HG03432 (cell line): ENCODE results near the gene CALML6.

Source experiments
- ATAC-seq: cut with Tn5 transposase; IDR thresholded peaks from one replicate; pipeline ENCODE4 v1.9.1; 2021; ENCODE audit warnings: mild to moderate bottlenecking, moderate library complexity; ENCODE audit not compliant: unreplicated experiment

The CALML6 gene

DNA sequence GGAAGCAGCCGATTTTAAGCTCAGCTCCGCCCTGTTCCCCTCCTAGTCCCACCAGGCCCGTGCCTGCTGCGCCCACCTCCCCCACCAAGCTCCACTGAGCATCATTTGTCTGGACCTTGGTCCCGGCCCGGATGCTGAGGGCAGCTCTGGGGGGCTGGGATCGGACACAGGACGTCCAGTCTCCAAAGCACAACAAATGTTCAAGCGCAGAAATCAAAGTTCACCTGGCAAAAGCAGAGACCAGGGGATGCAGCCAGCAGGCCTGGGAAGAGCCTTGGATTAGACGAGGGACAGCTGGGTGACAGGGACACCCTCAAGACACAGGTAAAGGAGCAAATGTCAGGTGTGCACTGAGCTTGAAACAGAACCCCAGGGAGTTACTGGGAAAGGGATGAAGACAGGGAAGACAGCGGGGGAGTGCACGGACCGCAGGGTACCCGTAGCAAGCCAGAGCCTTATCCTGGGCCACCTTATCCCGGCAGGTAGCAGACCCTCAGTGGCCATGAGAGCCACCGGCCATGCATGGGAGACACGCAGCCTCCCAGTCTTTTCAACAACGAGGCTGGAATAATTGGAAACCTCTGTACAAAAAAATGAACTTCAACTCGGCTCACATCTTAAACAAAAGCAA, 26.3 kb downstream of the CALML6 start:
- no peak for ATAC-seq

DNA sequence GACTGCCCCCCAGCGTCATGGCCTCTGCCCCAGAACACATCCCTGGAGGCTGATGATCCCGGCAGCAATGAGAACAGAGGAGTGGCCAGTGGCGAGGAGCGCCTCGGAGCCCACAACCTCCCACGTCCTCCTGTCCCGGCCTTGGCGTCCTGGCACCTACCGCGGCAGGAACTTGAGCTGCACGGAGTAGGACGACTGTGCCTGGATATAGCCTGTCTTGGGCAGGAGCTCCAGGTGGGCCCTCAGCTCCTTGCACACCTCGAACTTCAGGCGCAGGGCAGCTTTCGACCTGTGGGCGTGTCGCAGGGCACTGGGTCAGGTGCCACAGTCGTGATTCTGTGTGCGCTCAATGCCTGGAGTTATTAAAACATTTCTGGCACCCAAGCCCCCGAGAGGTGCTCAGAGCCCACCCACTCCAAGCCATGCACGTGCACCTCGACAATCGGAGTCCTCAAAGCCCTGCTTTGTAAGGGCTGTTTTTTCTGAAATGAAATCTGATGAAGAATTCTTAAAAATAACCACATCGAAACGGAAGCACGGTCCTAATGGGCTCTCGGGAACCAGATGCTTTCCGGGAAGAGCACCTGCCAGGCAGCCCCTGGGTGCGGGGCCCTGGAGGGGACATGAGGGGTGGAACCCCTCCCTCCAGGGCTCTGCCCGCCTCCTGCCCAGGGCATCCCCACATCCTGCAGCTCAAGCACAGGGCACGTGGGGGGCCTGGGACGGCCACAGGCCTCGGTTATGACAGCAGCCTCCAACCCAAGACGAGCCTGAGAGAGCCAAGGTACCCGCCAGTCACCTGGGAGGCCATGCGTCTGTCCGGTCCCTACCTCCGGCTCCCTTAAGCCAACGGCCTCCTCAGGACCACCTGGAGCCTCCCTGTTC, 27.1 kb downstream of the CALML6 start:
- no peak for ATAC-seq

DNA sequence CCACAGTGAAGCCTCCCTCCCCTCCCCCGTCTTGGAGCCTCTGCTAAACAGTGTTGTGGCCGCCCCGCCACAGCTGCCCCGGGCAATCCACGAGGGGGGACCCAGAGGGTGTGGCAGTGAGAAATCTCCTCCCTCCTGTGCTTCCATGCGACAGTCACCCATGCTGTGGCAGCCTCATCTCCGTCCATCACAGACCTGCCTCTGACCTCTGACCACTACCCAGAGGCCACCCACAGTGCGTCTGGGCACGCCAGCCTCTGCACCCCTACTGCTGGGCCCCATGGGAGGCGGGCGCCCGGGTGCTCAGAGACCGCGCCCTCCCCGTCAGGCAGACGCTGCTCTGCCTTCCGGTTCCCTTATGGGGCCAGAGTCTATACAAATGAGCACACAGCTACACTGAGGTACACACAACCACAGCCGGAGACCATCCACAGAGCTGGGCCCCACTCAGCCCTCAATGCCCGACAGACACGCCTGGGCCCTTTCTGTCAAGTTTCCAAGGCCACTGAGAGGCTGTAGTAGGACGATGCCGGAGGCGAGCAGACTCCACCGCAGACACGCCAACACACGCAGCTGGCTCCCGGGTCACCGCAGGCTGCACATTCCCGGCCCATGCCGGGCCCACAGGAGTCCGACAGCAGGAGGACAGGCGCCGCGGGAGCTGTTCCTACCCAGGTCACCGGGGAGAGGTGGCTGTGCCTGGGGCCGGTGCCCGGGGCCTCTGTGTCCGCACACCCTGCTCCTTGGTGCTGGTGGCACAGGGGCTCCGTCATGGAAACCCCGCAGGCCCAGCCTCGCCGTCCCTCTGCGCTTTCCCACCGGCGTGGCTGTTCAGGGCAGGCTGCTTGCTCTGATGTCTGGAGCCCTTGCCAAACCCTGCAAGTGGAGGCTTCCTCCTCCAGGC, 27.9 kb downstream of the CALML6 start:
- ATAC-seq = no peak

DNA sequence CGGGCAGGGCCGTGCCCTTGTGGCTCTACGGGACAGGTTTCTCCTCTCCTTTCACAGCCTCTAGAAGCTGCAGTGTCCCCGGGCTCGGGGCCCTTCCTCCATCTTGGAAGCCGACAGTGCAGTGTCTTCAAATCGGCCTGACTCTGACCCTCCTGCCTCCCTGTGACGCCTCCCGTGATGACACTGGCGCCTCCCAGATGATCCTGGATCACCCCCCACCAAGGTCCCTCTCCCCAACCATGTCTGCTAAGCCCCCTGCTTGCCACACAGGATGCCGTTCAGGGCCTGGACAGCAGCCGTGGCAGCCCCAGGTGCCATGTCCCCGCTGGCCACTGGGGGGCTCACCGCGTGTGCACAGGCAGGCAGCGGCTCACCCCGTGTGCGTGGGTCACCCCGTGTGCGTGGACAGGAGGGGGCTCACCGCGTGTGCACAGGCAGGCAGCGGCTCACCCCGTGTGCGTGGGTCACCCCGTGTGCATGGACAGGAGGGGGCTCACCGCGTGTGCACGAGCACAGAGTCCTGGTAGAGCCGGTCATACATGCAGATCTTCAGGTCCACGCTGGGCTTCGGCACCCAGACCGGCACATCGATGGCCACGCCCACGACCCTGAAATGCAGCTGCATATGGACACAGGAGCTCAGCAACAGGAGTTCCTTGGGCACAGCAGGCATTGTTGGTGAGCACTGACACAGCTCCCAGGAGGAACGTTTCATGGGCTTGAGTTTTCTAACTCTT, 28.9 kb downstream of the CALML6 start:
- ATAC-seq = no peak

DNA sequence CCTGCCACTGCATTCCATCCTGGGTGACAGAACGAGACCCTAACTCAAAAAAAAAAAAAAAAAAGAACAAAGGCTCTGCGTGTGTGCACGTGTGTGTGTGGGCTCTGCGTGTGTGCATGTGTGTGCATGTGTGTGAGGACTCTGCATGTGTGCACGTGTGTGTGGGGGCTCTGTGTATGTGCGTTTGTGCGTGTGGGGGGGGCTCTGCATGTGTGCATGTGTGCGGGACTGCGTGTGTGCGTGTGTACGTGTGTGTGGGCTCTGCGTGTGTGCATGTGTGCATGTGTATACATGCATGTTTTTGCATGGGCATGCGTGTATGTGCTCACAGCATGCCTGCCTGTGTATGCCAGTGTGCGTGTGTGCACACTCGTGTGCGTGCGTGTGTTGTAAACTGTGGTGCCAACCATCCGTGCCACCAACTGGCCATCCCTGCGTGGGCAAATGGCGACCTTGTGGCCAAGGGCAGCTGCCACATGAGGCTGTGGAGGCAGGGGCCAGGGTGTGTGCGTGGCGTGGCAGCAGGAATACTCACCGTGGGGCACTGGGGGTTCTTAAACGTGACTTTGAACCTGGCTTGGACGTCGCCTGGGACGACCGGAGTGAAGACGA, 30.8 kb downstream of the CALML6 start:
- no peak for ATAC-seq

DNA sequence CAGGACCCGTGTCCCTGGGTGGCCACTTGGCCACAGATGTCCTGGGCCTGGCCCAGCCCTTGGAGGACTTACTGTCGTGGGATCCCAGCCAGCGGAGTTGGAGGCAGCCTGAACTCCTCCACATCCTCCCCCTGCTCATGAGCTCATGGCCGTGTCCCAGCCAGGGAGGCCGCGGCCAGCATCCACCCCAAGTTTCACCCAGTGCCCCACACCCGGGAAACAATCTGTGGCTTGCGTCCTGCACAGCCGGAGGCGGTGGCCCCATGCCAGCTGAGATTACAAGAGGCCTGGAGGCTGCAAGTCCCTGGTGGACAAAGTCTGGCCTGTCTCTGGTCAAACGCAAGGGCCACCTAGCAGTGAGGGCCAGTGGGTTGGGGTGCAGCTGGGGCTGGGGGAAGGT, 31.5 kb downstream of the CALML6 start:
- ATAC-seq = no peak

DNA sequence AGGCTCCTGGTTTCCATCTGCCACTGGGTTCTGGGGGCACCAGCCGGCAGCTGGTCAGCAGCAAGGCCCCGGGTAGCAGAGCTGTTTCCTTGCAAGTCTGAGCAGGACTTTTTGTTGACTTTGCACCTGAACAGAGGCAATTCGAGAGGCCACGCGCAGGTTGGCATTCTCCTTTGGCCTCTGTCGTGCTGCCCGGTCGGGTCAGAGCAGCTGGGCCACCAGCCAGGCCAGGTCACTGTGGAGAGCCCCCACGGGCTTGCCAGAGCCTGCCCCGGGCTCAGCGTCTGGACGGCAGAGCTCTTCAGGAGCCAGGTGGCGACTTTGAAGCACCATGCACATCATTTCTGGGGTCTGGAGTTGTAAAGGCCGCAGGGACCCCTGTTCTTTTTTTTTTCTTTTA, 32.4 kb downstream of the CALML6 start:
- no peak for ATAC-seq

DNA sequence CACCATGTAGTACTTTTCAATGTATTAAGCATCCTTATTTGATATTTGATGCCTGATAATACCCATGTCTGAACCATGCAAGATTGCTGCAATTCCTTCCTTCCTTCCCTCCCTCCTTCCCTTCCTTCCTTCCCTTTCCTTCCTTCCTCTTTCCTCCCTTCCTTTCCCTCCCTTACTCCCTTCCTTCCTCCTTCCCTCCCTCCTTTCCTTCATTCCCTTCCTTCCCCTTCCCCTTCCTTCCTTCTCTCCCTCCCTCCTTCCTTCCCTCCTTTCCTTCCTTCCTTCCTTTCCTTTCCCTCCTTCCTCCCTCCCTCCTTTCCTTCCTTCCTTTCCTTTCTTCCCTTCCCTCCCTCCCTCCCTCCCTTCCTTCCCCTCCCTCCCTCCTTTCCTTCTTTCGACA, 33.7 kb downstream of the CALML6 start:
- ATAC-seq = no peak

DNA sequence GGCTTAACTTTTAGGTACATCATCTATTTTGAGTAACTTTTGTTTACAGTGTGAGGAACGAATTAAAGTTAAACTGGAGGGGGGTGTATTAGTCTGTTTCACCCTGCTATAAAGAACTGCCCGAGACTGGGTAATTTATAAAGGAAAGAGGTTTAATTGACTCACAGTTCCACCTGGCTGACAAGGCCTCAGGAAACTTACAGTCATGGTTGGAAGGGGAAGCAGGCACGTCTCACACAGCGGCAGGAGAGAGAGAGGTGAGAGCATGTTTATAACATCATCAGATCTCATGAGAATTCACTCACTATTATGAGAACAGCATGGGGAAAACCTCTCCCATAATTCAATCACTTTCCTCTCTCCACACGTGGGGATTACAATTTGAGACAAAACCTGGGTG, 35.9 kb downstream of the CALML6 start:
- no peak for ATAC-seq

DNA sequence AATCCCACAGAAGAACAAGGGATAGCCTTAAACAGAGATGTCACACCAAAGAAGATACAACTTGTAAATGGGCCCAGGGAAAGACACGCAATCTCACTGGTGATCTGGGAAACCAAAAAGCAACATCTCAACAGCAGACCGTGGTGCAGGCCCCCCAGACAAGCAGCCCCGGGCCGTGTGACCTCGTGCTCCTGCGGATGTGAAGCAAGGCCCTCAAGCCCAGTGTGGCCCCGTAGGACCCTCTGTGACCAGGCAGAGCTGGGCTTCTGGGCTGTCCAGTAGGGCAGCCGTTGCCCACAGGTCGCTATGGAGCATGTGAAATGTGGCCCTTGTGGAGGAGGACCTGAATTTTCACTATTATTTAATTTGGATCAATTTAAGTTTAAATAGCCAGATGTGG, 39.0 kb downstream of the CALML6 start:
- ATAC-seq = no peak

DNA sequence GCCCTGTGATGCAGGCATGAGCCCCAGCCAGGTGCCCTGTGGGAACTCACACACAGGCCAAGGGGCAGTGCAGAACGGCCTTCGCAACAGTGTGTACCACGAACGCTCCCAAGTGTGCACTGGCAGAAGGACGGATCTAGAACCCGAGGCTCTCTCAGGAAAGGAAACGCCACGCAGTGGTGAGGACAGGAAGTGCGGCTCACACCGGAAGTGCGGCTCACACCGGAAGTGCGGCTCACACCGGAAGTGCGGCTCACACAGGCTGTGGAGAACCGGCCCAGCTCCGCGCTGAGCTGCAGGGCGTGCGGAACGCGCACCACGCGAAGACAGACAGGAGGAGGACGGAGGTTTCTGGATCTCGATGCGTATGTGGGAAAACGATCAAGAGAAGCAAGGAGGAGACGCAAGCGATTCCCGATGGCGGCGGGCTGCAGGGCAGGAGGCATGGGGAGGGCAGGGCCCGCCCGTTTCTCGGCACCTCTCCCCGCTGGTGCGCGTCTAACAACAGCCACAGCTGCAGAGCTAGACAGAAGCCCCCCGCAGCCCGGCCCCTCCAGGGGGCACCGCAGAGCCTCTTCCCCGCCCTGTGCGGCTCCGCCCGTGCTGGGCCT, 39.9 kb downstream of the CALML6 start:
- no peak for ATAC-seq

DNA sequence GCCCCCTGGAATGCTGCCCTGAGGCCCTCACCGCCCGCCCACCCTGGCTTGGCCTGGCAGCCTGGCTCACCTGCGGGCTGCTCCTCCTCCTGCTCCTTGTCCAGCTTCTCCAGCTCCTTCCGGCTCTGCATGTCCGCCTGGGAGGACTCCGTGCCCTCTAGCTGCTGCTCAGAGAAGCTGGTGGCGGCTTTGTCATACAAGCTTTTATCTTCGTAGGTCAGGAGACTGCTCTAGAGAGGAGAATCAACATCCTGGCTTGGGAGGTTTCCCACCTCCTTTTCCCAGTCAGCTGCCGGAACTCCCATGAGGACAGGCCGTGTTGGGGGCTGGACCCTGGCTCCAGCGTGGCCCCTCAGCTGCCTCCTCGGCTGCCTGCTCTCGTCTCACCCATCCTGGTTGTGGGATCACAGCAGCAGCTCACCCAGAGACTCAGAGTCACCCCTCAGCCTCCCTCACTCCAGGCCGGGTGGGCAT, 40.6 kb downstream of the CALML6 start:
- no peak for ATAC-seq

DNA sequence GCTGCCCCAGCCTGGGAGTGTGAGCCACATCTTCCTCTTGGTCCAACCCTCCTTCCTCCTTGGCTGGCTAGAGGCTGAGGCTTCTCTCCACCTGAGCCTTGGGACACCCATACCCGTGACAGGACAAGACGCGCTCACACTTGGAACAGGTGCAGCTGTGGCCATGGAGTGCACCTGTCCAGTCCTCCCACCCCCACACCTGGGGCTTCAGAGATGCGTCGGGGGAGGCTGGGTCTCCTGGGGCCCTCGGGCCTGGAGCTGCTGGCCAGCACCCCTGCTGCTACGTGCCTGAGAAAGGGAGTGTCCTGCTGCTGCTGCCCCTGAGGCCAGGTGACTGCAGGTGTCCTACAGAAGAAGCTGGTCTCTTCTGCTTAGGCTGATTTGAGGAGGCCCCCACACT, 41.0 kb downstream of the CALML6 start:
- ATAC-seq = no peak

DNA sequence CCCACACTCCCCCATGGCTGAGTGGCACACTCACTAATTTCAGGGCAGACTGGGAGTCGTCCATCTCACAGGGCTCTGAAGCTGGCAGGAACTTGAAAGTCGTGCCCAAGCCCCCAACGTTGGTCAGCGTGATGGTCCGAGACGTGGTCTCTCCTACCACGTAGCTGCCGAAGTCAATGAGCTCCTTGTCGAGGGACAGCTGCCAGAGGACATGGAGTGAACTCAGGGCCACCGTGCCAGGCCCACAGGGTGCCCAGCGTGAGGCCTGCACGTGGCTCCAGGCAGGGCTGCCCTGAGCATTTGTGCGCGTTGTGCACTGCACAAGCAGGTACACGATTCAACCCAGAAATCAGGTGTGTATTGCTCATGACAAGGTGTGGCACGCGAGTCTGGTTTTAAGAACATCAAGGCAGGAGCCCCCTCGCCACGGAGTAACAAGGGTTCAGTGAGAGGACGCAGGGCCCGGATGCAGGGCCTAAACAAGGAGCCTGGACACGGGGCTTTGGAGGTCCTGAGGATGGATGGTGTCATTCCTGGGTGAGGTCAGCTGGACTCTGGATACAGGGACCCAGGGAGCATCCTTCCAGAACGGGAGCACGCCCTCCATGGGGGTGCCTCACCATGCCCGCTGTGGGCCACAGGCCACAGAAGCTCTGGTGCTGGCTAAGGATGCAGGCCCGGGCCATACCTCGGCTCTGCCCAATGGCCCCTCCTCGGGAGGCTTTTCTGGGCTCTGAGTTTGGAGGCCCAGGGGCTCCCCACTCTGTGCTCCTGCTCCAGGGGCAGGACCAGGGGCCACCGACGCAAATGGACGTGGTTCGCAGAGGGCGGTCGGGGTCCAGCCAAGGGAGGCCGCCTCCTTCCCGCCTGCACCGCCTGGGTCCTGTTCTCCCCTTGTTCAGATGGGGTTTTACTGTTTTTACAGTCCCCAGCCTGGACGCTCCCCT, 41.8 kb downstream of the CALML6 start:
- ATAC-seq = no peak

DNA sequence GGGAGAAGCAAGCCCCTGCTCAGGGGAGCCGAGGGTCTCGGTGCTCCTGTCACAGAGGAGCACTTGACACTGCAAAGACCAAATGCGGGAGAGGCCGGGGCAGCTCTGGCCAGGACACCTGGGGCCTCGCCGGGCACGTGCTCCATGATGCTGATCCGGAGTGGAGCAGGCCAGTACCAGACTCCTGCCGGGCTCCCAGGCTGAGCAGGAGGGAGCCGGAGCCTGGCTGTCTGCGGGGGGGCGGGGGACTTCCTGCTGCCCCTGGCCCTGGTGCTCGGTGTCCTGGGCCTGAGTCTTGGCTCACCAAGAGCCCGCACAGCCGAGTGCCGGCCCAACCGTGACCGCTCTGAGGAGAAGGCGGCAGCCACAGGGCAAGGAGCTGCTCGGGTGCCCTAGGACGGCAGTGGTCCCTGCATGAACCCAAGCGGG, 42.5 kb downstream of the CALML6 start:
- no peak for ATAC-seq

DNA sequence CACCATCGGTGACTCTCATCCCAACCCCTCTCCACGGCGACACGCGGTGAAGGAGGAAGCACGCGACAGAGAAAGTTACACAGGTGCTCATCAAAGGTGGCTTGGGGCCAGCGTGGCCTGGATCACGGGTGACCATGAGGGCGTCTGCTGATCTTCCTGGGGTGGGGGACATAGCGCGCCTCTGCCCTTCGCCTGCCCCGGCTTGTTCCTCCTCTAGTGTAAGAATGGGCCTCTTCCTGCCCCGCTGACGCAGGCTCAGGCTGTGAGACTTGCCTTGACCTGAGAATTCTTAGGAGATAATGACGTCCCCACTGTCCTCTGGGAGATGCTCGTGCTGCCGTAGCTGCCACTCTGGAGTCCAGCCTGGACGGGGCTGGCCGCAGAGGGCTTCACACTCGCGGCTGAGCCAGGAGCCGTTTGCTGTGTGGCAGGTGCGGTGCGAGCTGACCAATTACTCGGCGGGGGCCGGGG, 43.0 kb downstream of the CALML6 start:
- ATAC-seq = no peak

DNA sequence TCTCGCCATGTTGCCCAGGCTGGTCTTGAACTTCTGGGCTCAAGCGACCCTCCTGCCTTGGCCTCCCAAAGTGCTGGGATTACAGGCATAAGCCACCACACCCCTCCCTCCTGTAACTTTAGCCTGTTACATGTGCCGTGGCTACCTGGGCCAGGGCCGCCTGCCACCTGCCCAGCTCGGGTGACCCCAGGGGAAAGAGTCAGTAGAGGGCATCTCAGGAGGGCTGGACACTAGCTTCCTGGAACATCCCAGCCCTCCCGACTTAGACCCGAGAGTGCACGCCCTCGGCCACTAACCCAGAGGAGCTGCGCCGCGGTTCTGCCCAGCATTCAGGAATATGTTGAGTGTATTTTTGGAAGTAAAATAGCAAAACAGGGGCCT, 44.4 kb downstream of the CALML6 start:
- ATAC-seq = no peak

DNA sequence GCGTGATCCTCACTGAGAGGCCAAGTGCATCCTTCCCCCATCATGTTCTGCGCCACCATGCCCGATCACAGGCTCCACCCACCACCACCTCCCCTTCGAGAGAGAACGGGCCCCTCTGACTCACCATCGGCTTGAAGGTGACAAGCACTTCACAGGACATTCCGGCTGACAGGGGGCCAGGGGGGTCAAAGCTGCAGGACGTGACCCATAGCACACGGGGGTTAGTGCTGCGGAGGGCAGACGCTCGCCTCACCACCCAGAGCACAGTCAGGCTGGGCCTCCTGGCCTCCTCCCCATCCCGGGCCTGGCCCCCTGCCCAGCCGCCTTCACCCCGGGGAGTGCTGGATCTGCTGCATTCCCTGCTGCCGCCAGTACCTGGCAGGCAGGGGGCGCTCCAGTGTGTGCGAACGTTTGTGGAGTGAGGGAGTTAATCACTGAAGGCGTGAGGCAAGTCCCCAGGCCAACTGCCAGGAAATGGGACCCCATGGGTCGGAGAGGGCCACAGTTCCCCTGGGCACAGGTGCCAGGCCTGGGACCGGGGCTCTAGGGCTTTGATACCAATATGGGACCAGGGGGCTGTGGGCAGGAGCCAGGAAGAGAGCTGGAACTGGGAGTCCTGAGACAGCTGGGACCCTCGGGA, 44.9 kb downstream of the CALML6 start:
- no peak for ATAC-seq
